RWPE2 (cell line): ENCODE results near the gene AKAP13.

ENCODE experiments used
- ATAC-seq: fragments of 200-7000 bp; cut with Tn5 transposase; 3 replicates; pipeline ENCODE4 v1.9.1; 2021; ENCODE audit warnings: low read depth
- DNase-seq: peaks from one replicate; pipeline ENCODE4 v3.0.0-alpha.2; 2020; ENCODE audit warnings: low spot score
- H3K27ac ChIP-seq: fragments of 450-650 bp; 2 replicates; pipeline ENCODE4 v1.5.1; 2017; ENCODE audit warnings: mild to moderate bottlenecking; ENCODE audit not compliant: poor library complexity, severe bottlenecking
- H3K27me3 ChIP-seq: fragments of 250-450 bp; sonication (Bioruptor Pico); 2 replicates; pipeline ENCODE4 v1.5.1; 2021; ENCODE audit warnings: mild to moderate bottlenecking, moderate library complexity; ENCODE audit not compliant: insufficient read depth, poor library complexity, severe bottlenecking
- H3K36me3 ChIP-seq: fragments of 250-450 bp; sonication (Bioruptor Pico); 2 replicates; pipeline ENCODE4 v1.5.1; 2020; ENCODE audit warnings: low read depth, mild to moderate bottlenecking, moderate library complexity
- H3K4me1 ChIP-seq: fragments of 250-450 bp; sonication (Bioruptor Pico); 2 replicates; pipeline ENCODE4 v1.5.1; 2021; ENCODE audit warnings: mild to moderate bottlenecking, moderate library complexity; ENCODE audit not compliant: insufficient read depth, poor library complexity, severe bottlenecking
- H3K4me3 ChIP-seq: fragments of 250-450 bp; sonication (Bioruptor Pico); 2 replicates; pipeline ENCODE4 v1.5.1; 2021; ENCODE audit warnings: mild to moderate bottlenecking, moderate library complexity; ENCODE audit not compliant: severe bottlenecking
- H3K9me3 ChIP-seq: fragments of 250-450 bp; sonication (Bioruptor Pico); 2 replicates; pipeline ENCODE4 v1.5.1; 2021; ENCODE audit warnings: mild to moderate bottlenecking, moderate library complexity; ENCODE audit not compliant: severe bottlenecking
- CTCF ChIP-seq: fragments of 450-650 bp; IDR thresholded peaks from one replicate; pipeline ENCODE4 v1.5.1; 2017; ENCODE audit warnings: mild to moderate bottlenecking, moderate library complexity; ENCODE audit not compliant: poor library complexity, severe bottlenecking

Gene AKAP13

GRCh38 chr15:85501574-85501973 lies 121.2 kb downstream of the AKAP13 start:
- DNase-seq = no peak
- no peaks in the 10 kb centered on the region for H3K27me3 ChIP-seq
- H3K27ac ChIP-seq = no peak overlapping the region
- no peak for TF ChIP-seq CTCF
- ATAC-seq = no peak
- H3K36me3 ChIP-seq = no peaks in the 10 kb centered on the region
- H3K4me3 ChIP-seq = no peak overlapping the region
- H3K9me3 ChIP-seq = no peaks in the 10 kb centered on the region
- H3K4me1 ChIP-seq = peaks cover 4% of the 10 kb centered on the region

DNA sequence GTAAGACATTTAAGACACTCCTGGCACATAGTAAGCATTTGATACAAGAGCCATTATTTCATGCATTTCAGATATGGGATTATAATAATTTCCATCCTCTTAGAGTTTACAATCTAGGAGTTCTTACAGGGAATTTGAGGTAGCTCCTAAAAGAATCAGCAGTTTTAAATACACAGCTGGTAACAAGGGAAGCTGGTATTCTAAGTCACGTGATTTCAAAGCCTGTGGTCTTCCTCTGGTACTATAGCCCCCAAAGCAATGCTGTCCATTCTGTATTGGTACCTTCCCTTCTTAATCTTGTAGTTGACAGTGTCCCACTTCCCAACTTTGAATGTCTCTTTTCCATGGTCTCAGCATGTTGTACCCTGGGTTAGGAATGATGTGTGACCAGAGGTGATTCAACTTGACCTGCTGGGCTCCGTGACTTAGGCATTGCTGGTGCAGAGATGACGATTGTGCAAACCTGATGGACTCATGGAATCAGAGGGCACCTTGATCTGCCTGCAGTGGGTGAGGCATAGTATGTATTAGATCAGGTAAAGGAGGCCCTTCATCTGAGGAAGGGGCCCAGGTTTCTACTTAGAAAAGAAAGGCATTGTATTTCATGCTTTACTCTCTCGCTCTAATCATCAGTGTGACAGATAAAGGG lies 122.9 kb downstream of the AKAP13 start:
- no peak overlapping the region for H3K27ac ChIP-seq
- no peak for TF ChIP-seq CTCF
- no peak overlapping the region for H3K4me3 ChIP-seq
- no peak for ATAC-seq
- no peak for DNase-seq
- H3K9me3 ChIP-seq = no peaks in the 10 kb centered on the region
- H3K27me3 ChIP-seq = no peaks in the 10 kb centered on the region
- H3K4me1 ChIP-seq = peaks cover 4% of the 10 kb centered on the region
- no peaks in the 10 kb centered on the region for H3K36me3 ChIP-seq

DNA sequence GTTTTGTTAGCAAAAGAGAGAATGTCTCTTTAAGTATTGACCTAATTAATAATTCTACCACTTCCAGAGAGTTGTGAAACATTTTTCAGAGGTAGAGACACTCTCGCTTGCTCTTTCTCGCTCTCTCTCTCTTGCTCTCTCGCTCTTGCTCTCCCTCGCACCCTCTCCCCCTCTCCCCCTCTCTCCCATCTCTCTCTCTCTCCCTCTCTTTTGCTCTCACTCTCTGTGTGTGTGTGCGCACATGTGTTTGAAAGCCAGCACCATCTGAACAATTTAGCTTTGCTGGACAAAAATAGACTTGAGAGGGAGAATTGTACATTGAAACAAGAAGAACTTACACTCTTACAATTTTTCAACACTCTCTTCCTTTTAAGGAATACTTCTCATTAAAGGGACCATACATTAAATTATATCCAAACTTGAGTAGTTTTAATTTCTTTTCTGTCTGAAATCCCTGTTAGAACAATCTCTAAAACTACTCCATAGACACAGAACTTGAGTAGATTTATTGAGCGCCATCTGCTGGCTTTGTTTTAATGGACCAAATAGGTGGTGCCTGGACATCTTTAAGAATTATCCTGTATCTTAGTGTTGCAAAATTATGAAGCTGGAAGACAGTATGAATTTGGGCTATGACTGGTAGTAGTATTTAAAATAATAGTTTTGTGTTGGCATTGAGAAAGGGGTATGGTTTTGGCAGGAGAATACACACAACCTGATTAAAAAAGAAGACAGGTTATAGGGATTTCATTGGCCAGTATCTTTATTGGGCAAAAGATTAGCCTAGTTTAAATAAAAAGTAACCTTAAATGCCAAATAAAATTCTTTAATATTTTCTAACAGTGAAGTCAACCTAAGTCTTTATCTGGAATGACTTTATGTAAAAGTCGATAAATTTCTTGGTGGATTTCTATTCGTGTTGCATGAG lies 124.6 kb downstream of the AKAP13 start:
- TF ChIP-seq CTCF = peak; percentile 98
- Histone ChIP-seq H3K4me3 (no peak overlapping the region), H3K36me3 (no peaks in the 10 kb centered on the region), H3K9me3 (no peaks in the 10 kb centered on the region), H3K27ac (no peak overlapping the region), H3K27me3 (no peaks in the 10 kb centered on the region), H3K4me1 (peaks cover 4% of the 10 kb centered on the region)
- no peak for DNase-seq
- peak; percentile 77 for ATAC-seq

DNA sequence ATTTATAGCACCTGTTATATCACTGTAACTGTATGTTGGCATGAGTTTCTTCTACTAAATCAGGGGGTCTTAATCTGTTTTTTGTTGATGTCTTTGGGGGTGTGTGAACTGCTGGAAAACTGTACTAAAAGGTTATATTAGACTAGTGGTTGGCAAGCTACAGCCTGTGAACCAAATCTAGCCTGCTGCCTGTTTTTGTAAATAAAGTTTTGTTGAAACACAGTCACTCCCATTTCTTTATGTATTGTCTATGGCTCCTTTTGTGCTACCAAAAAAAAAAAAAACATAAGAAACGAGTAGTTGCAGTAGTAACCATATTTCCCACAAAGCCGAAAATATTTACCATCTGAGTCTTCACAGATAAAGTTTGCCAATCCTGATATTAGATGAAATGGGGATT lies 126.7 kb downstream of the AKAP13 start:
- Histone ChIP-seq H3K9me3 (no peaks in the 10 kb centered on the region), H3K4me1 (peaks cover 4% of the 10 kb centered on the region), H3K36me3 (no peaks in the 10 kb centered on the region), H3K27ac (no peak overlapping the region), H3K27me3 (no peaks in the 10 kb centered on the region), H3K4me3 (no peak overlapping the region)
- no peak for TF ChIP-seq CTCF
- DNase-seq (no peak), ATAC-seq (no peak)
